ENCODE results near the gene LBHD2.

Gene LBHD2

GRCh38 chr14:103068351-103069073 is 15.5 kb upstream of the LBHD2 start:
- DNase-seq (ENCODE audit: low spot score) = no peak

- DNase-seq (ENCODE audit: low spot score) = no peak
These were observed 13.6 kb upstream of the LBHD2 start for GRCh38 chr14:103070263-103070885.

- DNase-seq (ENCODE audit: low spot score) = no peak
These were observed 13.0 kb upstream of the LBHD2 start for GRCh38 chr14:103070971-103071542.

GRCh38 chr14:103071544-103072251 is 12.3 kb upstream of the LBHD2 start:
- DNase-seq (ENCODE audit: low spot score) = no peak

- no peak for DNase-seq (ENCODE audit: low spot score)
These were observed 11.2 kb upstream of the LBHD2 start for GRCh38 chr14:103072595-103073366.

- no peak for DNase-seq (ENCODE audit: low spot score)
These were observed 10.6 kb upstream of the LBHD2 start for GRCh38 chr14:103073367-103073875.

GRCh38 chr14:103073876-103074728 is 9.9 kb upstream of the LBHD2 start:
- DNase-seq (ENCODE audit: low spot score) = no peak

GRCh38 chr14:103074729-103075367 is 9.2 kb upstream of the LBHD2 start:
- DNase-seq (ENCODE audit: low spot score) = peak; percentile 88

GRCh38 chr14:103078420-103078749 is 5.6 kb upstream of the LBHD2 start:
- DNase-seq (ENCODE audit: low spot score) = peak; percentile 89

- no peak for DNase-seq (ENCODE audit: low spot score)
These were observed 5.0 kb upstream of the LBHD2 start for GRCh38 chr14:103078860-103079587.

- no peak for DNase-seq (ENCODE audit: low spot score)
These were observed 2.1 kb upstream of the LBHD2 start for GRCh38 chr14:103081951-103082350.

- no peak for DNase-seq (ENCODE audit: low spot score)
These were observed 1.4 kb downstream of the LBHD2 start for GRCh38 chr14:103085106-103086091.

- no peak for DNase-seq (ENCODE audit: low spot score)
These were observed 2.8 kb downstream of the LBHD2 start for GRCh38 chr14:103086771-103087342.

- DNase-seq (ENCODE audit: low spot score) = no peak
These were observed 3.4 kb downstream of the LBHD2 start for GRCh38 chr14:103087343-103087835.

- no peak for DNase-seq (ENCODE audit: low spot score)
These were observed 4.9 kb downstream of the LBHD2 start for GRCh38 chr14:103088921-103089320.

GRCh38 chr14:103089386-103090335 is 5.7 kb downstream of the LBHD2 start:
- DNase-seq (ENCODE audit: low spot score) = no peak

GRCh38 chr14:103090481-103091020 is 6.5 kb downstream of the LBHD2 start:
- no peak for DNase-seq (ENCODE audit: low spot score)

All from SW480 (cell line).